ENCODE data around the gene PTBP1. TPM values are rescaled to one million over a fixed set of nuclear protein-coding genes. Genes with fewer than 3 reads are reported as not detected.

The PTBP1 gene
- total and polyA plus RNA-seq, 9 of the 15 experiments (the other 6 are each of a cell fraction or from before 2014, with no cell fraction given), result 14.0 to 759 (median 234) TPM

DNA sequence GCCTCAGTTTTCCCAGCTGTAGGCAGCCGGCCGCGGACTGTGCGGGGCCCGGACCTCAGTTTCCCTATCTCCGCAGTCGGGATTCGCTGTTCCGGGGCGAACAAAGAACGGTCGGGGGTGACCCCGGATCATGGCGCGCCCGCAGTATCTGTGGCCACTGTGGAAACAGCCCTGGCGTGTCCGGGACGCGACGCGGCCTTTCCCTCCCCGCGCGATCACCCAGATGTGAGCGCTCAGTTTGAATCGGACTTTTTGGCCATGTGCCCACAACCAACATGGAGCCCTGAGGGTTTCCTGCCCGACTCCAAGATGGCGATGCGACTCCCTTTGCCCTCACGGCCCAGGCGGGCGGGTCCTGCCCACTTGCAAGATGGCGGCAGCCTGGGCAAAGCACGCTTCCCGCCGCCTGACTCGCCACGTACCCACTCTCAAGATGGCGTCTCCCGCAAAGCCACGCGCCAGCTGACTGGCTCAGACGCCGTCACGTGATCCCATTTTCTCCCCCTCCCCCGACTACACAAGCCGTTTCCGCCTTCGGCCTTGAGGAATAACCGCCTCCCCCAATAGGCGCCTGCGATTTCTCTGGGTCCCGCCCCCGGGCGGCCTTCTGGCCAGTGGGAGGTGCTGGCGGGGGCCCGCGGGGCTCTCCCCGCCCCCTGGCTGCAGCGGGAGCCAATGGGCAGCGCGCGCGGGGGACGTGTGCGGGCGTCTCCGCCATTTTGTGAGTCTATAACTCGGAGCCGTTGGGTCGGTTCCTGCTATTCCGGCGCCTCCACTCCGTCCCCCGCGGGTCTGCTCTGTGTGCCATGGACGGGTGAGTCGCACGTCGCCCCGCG lies at the start of gene PTBP1 (continued):
- TF ChIP-seq SRSF3 (IDR thresholded peaks at IDR 0.05; ENCODE audit: insufficient read depth, low read length), result no peak
- TF ChIP-seq, protein P1, sequence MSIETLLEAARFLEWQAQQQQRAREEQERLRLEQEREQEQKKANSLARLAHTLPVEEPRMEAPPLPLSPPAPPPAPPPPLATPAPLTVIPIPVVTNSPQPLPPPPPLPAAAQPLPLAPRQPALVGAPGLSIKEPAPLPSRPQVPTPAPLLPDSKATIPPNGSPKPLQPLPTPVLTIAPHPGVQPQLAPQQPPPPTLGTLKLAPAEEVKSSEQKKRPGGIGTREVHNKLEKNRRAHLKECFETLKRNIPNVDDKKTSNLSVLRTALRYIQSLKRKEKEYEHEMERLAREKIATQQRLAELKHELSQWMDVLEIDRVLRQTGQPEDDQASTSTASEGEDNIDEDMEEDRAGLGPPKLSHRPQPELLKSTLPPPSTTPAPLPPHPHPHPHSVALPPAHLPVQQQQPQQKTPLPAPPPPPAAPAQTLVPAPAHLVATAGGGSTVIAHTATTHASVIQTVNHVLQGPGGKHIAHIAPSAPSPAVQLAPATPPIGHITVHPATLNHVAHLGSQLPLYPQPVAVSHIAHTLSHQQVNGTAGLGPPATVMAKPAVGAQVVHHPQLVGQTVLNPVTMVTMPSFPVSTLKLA (conservative IDR thresholded peaks at IDR 0.05), result peak; percentile 97
- TF ChIP-seq, protein P2, sequence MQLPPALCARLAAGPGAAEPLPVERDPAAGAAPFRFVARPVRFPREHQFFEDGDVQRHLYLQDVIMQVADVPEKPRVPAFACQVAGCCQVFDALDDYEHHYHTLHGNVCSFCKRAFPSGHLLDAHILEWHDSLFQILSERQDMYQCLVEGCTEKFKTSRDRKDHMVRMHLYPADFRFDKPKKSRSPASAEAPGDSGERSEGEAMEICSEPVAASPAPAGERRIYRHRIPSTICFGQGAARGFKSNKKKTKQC (CRISPR knock-in tag; IDR thresholded peaks at IDR 0.05), result 0 out of 2 replicates have a peak, but pooled peaks have one; percentile 20
- no peak for TF ChIP-seq ZZZ3 (IDR thresholded peaks at IDR 0.05)
- no peak for TF ChIP-seq STAT5B (CRISPR knock-in tag; IDR thresholded peaks at IDR 0.05)
- peak; percentile 95 for TF ChIP-seq ZNF175 (CRISPR knock-in tag; IDR thresholded peaks at IDR 0.05; ENCODE audit: low read depth)
- no peak for TF ChIP-seq RBM39 (optimal IDR thresholded peaks at IDR 0.05; ENCODE audit: low read depth, low read length)
- TF ChIP-seq U2AF1 (optimal IDR thresholded peaks at IDR 0.05; ENCODE audit: low read depth, low read length), result no peak
- TF ChIP-seq CCNT2 (IDR thresholded peaks at IDR 0.05; ENCODE audit: borderline replicate concordance, extremely low read depth, insufficient read length, low read depth, low read length), result peak; percentile 60
- TF ChIP-seq ZNF324 (CRISPR knock-in tag; IDR thresholded peaks at IDR 0.05), result no peak
- no peak for TF ChIP-seq ZNF121 (CRISPR knock-in tag; conservative IDR thresholded peaks at IDR 0.05)
- peak; percentile 82; the same call in 1 of the 2 replicates for TF ChIP-seq CHCHD3 (CRISPR knock-in tag; IDR thresholded peaks at IDR 0.05)
- no peak for TF ChIP-seq PHF21A (IDR thresholded peaks at IDR 0.05; ENCODE audit: borderline replicate concordance, low read depth)
- no peak for TF ChIP-seq ZC3H8 (IDR thresholded peaks at IDR 0.05)
- no peak for TF ChIP-seq ZKSCAN8 (CRISPR knock-in tag; IDR thresholded peaks at IDR 0.05)
- TF ChIP-seq BCOR (IDR thresholded peaks at IDR 0.05), result peak; percentile 60
- TF ChIP-seq, protein P3, sequence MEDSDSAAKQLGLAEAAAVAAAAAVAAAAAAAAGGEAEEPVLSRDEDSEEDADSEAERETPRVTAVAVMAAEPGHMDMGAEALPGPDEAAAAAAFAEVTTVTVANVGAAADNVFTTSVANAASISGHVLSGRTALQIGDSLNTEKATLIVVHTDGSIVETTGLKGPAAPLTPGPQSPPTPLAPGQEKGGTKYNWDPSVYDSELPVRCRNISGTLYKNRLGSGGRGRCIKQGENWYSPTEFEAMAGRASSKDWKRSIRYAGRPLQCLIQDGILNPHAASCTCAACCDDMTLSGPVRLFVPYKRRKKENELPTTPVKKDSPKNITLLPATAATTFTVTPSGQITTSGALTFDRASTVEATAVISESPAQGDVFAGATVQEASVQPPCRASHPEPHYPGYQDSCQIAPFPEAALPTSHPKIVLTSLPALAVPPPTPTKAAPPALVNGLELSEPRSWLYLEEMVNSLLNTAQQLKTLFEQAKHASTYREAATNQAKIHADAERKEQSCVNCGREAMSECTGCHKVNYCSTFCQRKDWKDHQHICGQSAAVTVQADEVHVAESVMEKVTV (CRISPR knock-in tag; IDR thresholded peaks at IDR 0.05), result no peak
- peak; percentile 39; the same call in 1 of the 2 replicates for TF ChIP-seq DPF2 (IDR thresholded peaks at IDR 0.05)
- peak; percentile 98 for TF ChIP-seq SP1 (CRISPR knock-in tag; IDR thresholded peaks at IDR 0.05)
- TF ChIP-seq ZFP30 (CRISPR knock-in tag; IDR thresholded peaks at IDR 0.05; ENCODE audit: borderline replicate concordance), result no peak
- TF ChIP-seq TARDBP (IDR thresholded peaks at IDR 0.05), result peak; percentile 60; the same call in 1 of the 2 replicates
- TF ChIP-seq CBX2 (IDR thresholded peaks at IDR 0.05; ENCODE audit: insufficient read depth, low read length, poor library complexity, severe bottlenecking), result no peak
- TF ChIP-seq SP2 (IDR thresholded peaks at IDR 0.05; ENCODE audit: extremely low read depth, low read depth, low read length, poor library complexity, severe bottlenecking), result peak; percentile 91
- peak; percentile 96 for TF ChIP-seq ASH1L (IDR thresholded peaks at IDR 0.05; ENCODE audit: borderline replicate concordance, low read depth, partially characterized antibody)
- TF ChIP-seq ZNF274 (IDR thresholded peaks at IDR 0.05; ENCODE audit: borderline replicate concordance, low read depth, low read length), result no peak
- peak; percentile 35 for TF ChIP-seq CHD4 (IDR thresholded peaks at IDR 0.05; ENCODE audit: insufficient read depth, insufficient replicate concordance, low read depth, low read length, poor library complexity, severe bottlenecking)

Data from K562 (cell line).